ENCODE data around the gene GNRHR.

The GNRHR gene

GRCh38 chr4:67701517-67701850, 52.7 kb downstream of the GNRHR start:
- no peak for TF ChIP-seq CTCF (IDR thresholded peaks at IDR 0.05; ENCODE audit: low read depth, low read length, missing control alignments)
- DNase-seq (ENCODE audit: low read depth) = no peak
- peak overlapping the region; percentile 100 for H3K4me3 ChIP-seq (ENCODE audit: low read depth, low read length)

GRCh38 chr4:67700738-67701516, 53.3 kb downstream of the GNRHR start, which contains the start of gene UBA6:
Gene UBA6 (minus strand): TSS chr4:67701155. CDS start chr4:67701119, 36 bp downstream.
- DNase-seq (ENCODE audit: low read depth) = peak; percentile 94
- peak within 1 kb of the TSS; percentile 100 for H3K4me3 ChIP-seq (ENCODE audit: low read depth, low read length)
- TF ChIP-seq CTCF (IDR thresholded peaks at IDR 0.05; ENCODE audit: low read depth, low read length, missing control alignments) = peak; percentile 27

- TF ChIP-seq CTCF (IDR thresholded peaks at IDR 0.05; ENCODE audit: low read depth, low read length, missing control alignments) = no peak
- peak overlapping the region; percentile 100 for H3K4me3 ChIP-seq (ENCODE audit: low read depth, low read length)
- DNase-seq (ENCODE audit: low read depth) = peak; percentile 18
These were observed 54.0 kb downstream of the GNRHR start for GRCh38 chr4:67700116-67700737.

- no peak for DNase-seq (ENCODE audit: low read depth)
- peak overlapping the region; percentile 100 for H3K4me3 ChIP-seq (ENCODE audit: low read depth, low read length)
- TF ChIP-seq CTCF (IDR thresholded peaks at IDR 0.05; ENCODE audit: low read depth, low read length, missing control alignments) = no peak
These were observed 54.6 kb downstream of the GNRHR start for GRCh38 chr4:67699603-67700002.

GRCh38 chr4:67697860-67698687, 56.1 kb downstream of the GNRHR start:
- no peak overlapping the region for H3K4me3 ChIP-seq (ENCODE audit: low read depth, low read length)
- no peak for TF ChIP-seq CTCF (IDR thresholded peaks at IDR 0.05; ENCODE audit: low read depth, low read length, missing control alignments)
- DNase-seq (ENCODE audit: low read depth) = no peak

- no peak overlapping the region for H3K4me3 ChIP-seq (ENCODE audit: low read depth, low read length)
- DNase-seq (ENCODE audit: low read depth) = no peak
- TF ChIP-seq CTCF (IDR thresholded peaks at IDR 0.05; ENCODE audit: low read depth, low read length, missing control alignments) = no peak
These were observed 58.1 kb downstream of the GNRHR start for GRCh38 chr4:67696061-67696460.
